Measurements from ENCODE around the gene ADAMTS8. TPM values are rescaled to one million over a fixed set of nuclear protein-coding genes. Genes with fewer than 3 reads are reported as not detected.

Gene ADAMTS8
- total and polyA plus RNA-seq, 9 of the 15 experiments (the other 6 are each of a cell fraction or from before 2014, with no cell fraction given) = not detected

GRCh38 chr11:130389335-130389935, 39.0 kb downstream of the ADAMTS8 start:
- CTCF ChIA-PET (ENCODE audit: low intra/inter-chr PET ratio) = interaction anchor here (0.7 kb wide), 1 partner anchor 144 kb away, joined by 4 read pairs; no protein-coding TSS in a partner anchor
- in situ Hi-C loops (cut with MboI) = no loop called here

More at GRCh38 chr11:130389335-130389935, 39.0 kb downstream of the ADAMTS8 start:
- POLR2A ChIA-PET = interaction anchor here (0.9 to 1.1 kb wide), 2 partner anchors 18 to 27 kb away, joined by 3 to 6 read pairs; no protein-coding TSS in a partner anchor
- Histone ChIP-seq H3K4me2 (ENCODE audit: insufficient read depth, low read length) (no peak overlapping the region), H3K36me3 (ENCODE audit: control insufficient read depth, insufficient read depth, low read length) (no peaks in the 10 kb centered on the region), H3K9ac (ENCODE audit: insufficient read depth in 1 of 2, low read depth in 2 of 2, low read length in 2 of 2) (no peak overlapping the region), H2AFZ (ENCODE audit: low read depth, low read length) (no peak overlapping the region), H3K27ac (ENCODE audit: extremely low read depth, low read depth, low read length) (no peak overlapping the region), H3K9me1 (ENCODE audit: control insufficient read depth, insufficient read depth, low read length) (no peaks in the 10 kb centered on the region), H3K9me3 (replicated peaks; ENCODE audit: control insufficient read depth, insufficient read depth, low read depth, low read length) (no peaks in the 10 kb centered on the region), H3K79me2 (ENCODE audit: control insufficient read depth, insufficient read depth, low read length) (no peaks in the 10 kb centered on the region), H3K27me3 (ENCODE audit: control insufficient read depth in 2 of 2, insufficient read depth in 2 of 2, low read length in 2 of 2) (peaks cover 32 to 54% of the 10 kb centered on the region in 2 experiments), H3K4me1 (replicated peaks in 1 of 2; ENCODE audit: control insufficient read depth in 2 of 2, insufficient read depth in 2 of 2, low read length in 2 of 2) (no peaks in the 10 kb centered on the region), H3K4me3 (no peak overlapping the region), H4K20me1 (replicated peaks; ENCODE audit: control insufficient read depth, insufficient read depth, low read length) (0 out of 2 replicates have a peak, but pooled peaks cover 3% of the 10 kb centered on the region)
- TF ChIP-seq FOXK2 (conservative IDR thresholded peaks at IDR 0.05 in 1 of 2, IDR thresholded peaks at IDR 0.05 in 1 of 2; ENCODE audit: low read depth in 2 of 2) (no peak), ZNF184 (CRISPR knock-in tag; IDR thresholded peaks at IDR 0.05) (no peak), TFAP4 (CRISPR knock-in tag; IDR thresholded peaks at IDR 0.05; ENCODE audit: borderline replicate concordance) (no peak), ZNF589 (CRISPR knock-in tag; IDR thresholded peaks at IDR 0.05; ENCODE audit: low read depth) (no peak)
- ATAC-seq = no peak
- intact Hi-C loops (cut with micrococcal nuclease) = no loop called here
- 2% methylated on average over 16 of the region's 16 CpGs for WGBS (ENCODE audit: insufficient coverage, low coverage, missing lambda C conversion rate)
- BruUV-seq (replicated peaks) = no TSS peak
- FAIRE-seq = no peak
- no peak for DNase-seq (ENCODE audit: extremely low read depth in 1 of 4, low spot score in 3 of 4)
